Measurements from ENCODE around the gene RRP1. TPM values are rescaled to one million over a fixed set of nuclear protein-coding genes. Genes with fewer than 3 reads are reported as not detected.

Gene RRP1
- total and polyA plus RNA-seq, 2 of the 13 experiments (the other 11 are each of a cell fraction or from before 2014, with no cell fraction given): 20.1 to 35.1 TPM

GRCh38 chr21:43767984-43768867, 21.2 kb upstream of the RRP1 start:
- peak; percentile 15 for ATAC-seq
- Histone ChIP-seq H4K20me1 (ENCODE audit: insufficient read depth, low read length) (no peaks in the 10 kb centered on the region), H3K4me2 (ENCODE audit: low read depth, low read length) (no peak overlapping the region), H3K4me1 (ENCODE audit: insufficient read depth, low read length) (peaks cover 33% of the 10 kb centered on the region), H3K4me3 (replicated peaks in 1 of 3; ENCODE audit: insufficient read depth in 1 of 3, low read depth in 2 of 3, low read length in 3 of 3) (no peak overlapping the region), H3K27me3 (ENCODE audit: control insufficient read depth in 1 of 2, insufficient read depth in 2 of 2, low read length in 2 of 2) (no peaks in the 10 kb centered on the region), H3K27ac (ENCODE audit: extremely low read length, insufficient read depth, low read length) (no peak overlapping the region), H3K79me2 (ENCODE audit: insufficient read depth, low read length) (no peaks in the 10 kb centered on the region), H3K9me3 (ENCODE audit: low read length) (no peaks in the 10 kb centered on the region), H2AFZ (ENCODE audit: low read length) (no peak overlapping the region), H3K36me3 (replicated peaks in 1 of 2; ENCODE audit: control insufficient read depth in 1 of 2, insufficient read depth in 2 of 2, low read length in 2 of 2) (peaks cover 0 to 5% of the 10 kb centered on the region in 2 experiments; a peak in 2 of 5 replicates), H3K9ac (ENCODE audit: insufficient read depth, low read depth, low read length) (no peak overlapping the region)
- FAIRE-seq: no peak
- TF ChIP-seq ZBTB38 (CRISPR knock-in tag; IDR thresholded peaks at IDR 0.05) (peak; percentile 11; the same call in 1 of the 2 replicates), NFE2L2 (IDR thresholded peaks at IDR 0.05; ENCODE audit: low read length) (peak; percentile 68), HES4 (CRISPR knock-in tag; IDR thresholded peaks at IDR 0.05; ENCODE audit: borderline replicate concordance) (no peak), NFE2 (CRISPR knock-in tag; IDR thresholded peaks at IDR 0.05) (peak; percentile 33; the same call in 1 of the 2 replicates)
- TF ChIP-seq, protein P1, sequence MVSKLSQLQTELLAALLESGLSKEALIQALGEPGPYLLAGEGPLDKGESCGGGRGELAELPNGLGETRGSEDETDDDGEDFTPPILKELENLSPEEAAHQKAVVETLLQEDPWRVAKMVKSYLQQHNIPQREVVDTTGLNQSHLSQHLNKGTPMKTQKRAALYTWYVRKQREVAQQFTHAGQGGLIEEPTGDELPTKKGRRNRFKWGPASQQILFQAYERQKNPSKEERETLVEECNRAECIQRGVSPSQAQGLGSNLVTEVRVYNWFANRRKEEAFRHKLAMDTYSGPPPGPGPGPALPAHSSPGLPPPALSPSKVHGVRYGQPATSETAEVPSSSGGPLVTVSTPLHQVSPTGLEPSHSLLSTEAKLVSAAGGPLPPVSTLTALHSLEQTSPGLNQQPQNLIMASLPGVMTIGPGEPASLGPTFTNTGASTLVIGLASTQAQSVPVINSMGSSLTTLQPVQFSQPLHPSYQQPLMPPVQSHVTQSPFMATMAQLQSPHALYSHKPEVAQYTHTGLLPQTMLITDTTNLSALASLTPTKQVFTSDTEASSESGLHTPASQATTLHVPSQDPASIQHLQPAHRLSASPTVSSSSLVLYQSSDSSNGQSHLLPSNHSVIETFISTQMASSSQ (IDR thresholded peaks at IDR 0.05; ENCODE audit: low read depth): no peak
- TF ChIP-seq, protein P1 (CRISPR knock-in tag; IDR thresholded peaks at IDR 0.05; ENCODE audit: borderline replicate concordance): no peak
- POLR2A ChIA-PET: no interaction called here
- WGBS (ENCODE audit: low lambda C conversion rate): 79% methylated on average over 28 of the region's 34 CpGs
- no TSS peak for BruUV-seq (replicated peaks)
- CTCF ChIA-PET (ENCODE audit: low intra/inter-chr PET ratio, low total read pairs): no interaction called here
- in situ Hi-C loops (cut with HindIII; ENCODE audit: extremely low pct_ligation_motif_present, low pct_unique_long_range_greater_than_20kb) (no loop called here), intact Hi-C loops (cut with micrococcal nuclease; ENCODE audit: unreplicated experiment) (no loop called here)
- no peak for DNase-seq (ENCODE audit: low spot score)
